AML-193 (cell line): ENCODE results near the gene NKX3-2.

ENCODE experiments used
- DNase-seq, 2 experiments: peaks; one replicate each; lab custom pipeline; 2025; lab: John Stamatoyannopoulos, UW

NKX3-2 gene

GRCh38 chr4:13545394-13545808, 1.1 kb upstream of the NKX3-2 start:
- DNase-seq = no peak

- no peak for DNase-seq
These were observed 492 bp upstream of the NKX3-2 start for GRCh38 chr4:13544606-13545393.

- no peak for DNase-seq
These were observed 1.1 kb downstream of the NKX3-2 start for GRCh38 chr4:13543032-13543838.

- DNase-seq = no peak
These were observed 1.7 kb downstream of the NKX3-2 start for GRCh38 chr4:13542577-13543031.

- DNase-seq = no peak
These were observed 2.4 kb downstream of the NKX3-2 start for GRCh38 chr4:13541720-13542576.

- no peak for DNase-seq
These were observed 3.1 kb downstream of the NKX3-2 start for GRCh38 chr4:13541176-13541604.

- DNase-seq = no peak
These were observed 3.7 kb downstream of the NKX3-2 start for GRCh38 chr4:13540446-13541175.

GRCh38 chr4:13539619-13540445, 4.5 kb downstream of the NKX3-2 start:
- no peak for DNase-seq

- no peak for DNase-seq
These were observed 5.2 kb downstream of the NKX3-2 start for GRCh38 chr4:13539047-13539618.

- no peak for DNase-seq
These were observed 5.8 kb downstream of the NKX3-2 start for GRCh38 chr4:13538427-13538973.

GRCh38 chr4:13537832-13538177, 6.5 kb downstream of the NKX3-2 start:
- no peak for DNase-seq

- DNase-seq = no peak
These were observed 7.1 kb downstream of the NKX3-2 start for GRCh38 chr4:13537011-13537831.

- no peak for DNase-seq
These were observed 7.7 kb downstream of the NKX3-2 start for GRCh38 chr4:13536607-13537006.

- DNase-seq = no peak
These were observed 8.5 kb downstream of the NKX3-2 start for GRCh38 chr4:13535708-13536361.

GRCh38 chr4:13535118-13535517, 9.2 kb downstream of the NKX3-2 start:
- no peak for DNase-seq

GRCh38 chr4:13534344-13535063, 9.8 kb downstream of the NKX3-2 start:
- DNase-seq = no peak

GRCh38 chr4:13533670-13534343, 10.5 kb downstream of the NKX3-2 start:
- no peak for DNase-seq
